Hindlimb muscle (tissue), 1 donor: ENCODE measurements around the gene MSRB2. TPM values are rescaled to one million over a fixed set of nuclear protein-coding genes. Genes with fewer than 3 reads are reported as not detected.

ENCODE experiments used
- DNase-seq: peaks from one replicate; pipeline ENCODE4 v3.0.0-alpha.2; 2013
- polyA plus RNA-seq: library from polyadenylated mRNA; unstranded; fragments of 120-200 nt; gene quantifications from one replicate; pipeline ENCODE4 v1.2.1, GENCODE V29; 2013; ENCODE audit not compliant: insufficient read length

The MSRB2 gene
- polyA plus RNA-seq, 1 donor: 57.7 TPM

DNA sequence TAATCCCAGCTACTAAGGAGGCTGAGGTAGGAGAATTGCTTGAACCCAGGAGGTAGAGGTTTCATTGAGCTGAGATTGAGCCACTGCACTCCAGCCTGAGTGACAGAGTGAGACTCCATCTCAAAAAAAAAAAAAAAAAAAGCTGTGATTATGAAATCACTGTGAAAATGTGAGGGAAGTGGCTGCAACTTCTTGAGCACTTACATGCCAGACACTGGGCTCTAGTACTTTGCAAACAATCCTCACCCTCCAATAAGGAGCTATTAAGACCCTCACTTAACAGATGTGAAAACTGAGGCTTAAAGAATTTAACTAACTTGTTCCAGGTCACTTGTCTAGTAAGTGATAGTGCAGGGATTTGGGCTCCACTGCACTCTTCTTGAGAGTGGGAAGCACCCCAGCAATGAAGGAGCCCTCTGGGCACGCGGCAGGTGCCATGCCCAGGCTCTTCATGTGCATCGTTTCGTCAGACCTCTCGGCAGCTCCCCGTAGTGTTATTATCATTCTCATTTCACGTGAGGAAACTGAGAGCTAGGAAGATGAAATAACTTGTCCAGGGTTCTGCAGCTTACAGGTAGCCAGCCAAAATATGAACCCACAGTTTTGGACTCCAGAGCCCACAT lies 19.0 kb downstream of the MSRB2 start:
- DNase-seq: no peak

DNA sequence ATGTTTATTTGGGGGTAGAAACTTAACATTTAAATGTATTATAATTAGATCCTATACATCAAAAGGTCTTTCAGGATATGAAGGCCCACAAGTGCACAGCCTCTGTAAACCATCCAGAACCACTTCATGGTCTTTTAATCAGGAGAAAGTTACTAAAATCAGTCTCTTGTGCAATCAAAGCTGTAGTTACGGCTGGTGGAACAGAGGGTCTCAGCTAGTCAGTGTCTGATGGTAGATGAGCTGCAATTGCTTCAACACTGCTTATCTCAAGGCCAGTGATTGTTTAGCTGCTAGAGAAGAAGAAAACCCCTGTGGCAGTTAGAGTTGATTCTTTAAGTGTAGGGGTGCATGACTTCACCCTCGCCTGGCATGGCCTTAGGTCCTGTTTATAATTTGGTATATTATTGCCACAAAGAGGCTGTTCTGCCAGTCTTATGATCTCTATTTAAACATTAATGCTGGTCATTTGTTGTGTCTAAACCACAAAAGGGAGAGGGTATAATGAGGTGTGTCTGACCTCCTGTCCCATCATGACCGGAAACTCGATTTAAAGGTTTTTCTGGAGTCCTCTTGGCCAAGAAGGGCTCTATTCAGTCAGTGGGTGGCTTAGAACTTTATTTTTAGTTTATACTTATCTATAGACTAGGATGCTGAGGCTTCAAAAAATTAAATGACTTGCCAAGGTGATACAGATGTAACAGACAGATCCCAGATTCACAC lies 21.3 kb downstream of the MSRB2 start:
- no peak for DNase-seq

DNA sequence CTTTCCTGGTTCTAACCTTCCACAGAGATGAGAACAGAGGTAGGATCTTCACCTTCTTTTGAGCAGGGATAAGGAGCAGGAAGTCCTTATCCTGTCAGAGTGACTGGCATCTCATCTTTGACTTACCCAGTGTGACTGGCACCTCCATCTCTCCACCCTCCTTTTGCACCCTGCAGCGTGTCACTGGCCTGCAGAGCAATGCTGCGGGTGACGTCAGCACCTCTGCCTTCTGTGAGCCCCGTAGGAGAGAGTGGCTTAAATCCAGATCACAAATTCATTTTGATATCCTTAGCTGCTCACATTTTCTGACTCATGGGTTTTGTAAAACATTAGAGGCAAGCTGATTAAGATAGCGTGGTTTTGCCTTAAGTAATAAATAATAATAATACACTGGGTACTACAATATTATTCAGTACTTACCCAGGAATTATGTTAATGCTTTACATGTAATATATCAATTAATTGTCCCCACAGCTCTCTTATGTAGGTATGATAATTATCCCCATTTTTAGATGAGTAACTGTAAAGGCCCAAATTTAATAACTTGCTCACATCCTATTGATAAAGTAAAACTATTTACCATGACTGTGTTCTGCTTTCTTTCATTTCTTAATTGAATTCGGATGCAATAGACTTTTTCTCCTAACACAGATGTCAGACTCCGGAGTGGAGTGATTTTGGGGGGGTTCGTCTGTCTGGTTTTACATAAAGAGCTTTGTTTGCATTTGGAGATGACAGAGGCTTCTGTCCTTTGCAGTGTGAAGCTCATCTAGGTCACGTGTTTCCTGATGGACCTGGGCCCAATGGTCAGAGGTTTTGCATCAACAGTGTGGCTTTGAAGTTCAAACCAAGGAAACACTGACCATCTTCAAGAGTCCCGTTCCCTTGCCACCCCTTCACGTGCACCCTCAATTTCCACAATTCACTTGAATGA lies 24.9 kb downstream of the MSRB2 start:
- DNase-seq: no peak

- no peak for DNase-seq
Observed at GRCh38 chr10:23121135-23121534, 25.8 kb downstream of the MSRB2 start.

GRCh38 chr10:23136462-23136861 lies 41.1 kb downstream of the MSRB2 start:
- no peak for DNase-seq

DNA sequence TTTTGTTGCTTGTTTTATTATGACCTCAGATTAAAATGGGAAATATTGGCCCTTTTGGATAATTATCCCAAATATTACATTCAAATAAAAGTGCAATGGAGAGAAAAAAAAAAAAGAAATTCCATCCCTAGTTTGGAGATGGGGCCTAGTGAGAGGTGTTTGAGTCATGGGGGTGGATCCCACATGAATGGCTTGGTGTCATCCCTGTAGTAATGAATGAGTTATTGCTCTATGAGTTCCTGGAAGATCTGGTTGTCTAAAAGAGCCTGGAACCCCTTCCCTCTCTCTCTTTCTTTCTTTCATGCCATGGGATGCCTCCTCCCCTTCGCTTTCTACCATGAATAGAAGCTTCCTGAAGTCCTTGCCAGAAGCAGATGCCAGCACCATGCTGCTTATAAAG lies 44.3 kb downstream of the MSRB2 start:
- DNase-seq: no peak

DNA sequence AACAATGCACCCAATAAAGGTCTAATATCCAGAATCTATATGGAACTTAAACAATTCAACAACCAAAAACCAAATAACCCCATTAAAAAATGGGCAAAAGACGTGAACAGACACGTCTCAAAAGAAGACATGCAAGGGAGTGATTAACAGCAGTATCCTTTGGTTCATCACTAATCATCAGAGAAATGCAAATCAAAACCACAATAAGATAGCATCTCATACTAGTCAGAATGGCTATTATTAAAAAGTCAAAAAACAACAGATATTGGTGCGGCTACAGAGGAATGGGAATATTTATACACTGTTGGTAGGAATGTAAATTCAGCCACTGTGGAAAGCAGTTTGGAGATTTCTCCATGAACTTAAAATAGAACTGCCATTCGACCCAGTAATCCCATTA lies 46.6 kb downstream of the MSRB2 start:
- no peak for DNase-seq

DNA sequence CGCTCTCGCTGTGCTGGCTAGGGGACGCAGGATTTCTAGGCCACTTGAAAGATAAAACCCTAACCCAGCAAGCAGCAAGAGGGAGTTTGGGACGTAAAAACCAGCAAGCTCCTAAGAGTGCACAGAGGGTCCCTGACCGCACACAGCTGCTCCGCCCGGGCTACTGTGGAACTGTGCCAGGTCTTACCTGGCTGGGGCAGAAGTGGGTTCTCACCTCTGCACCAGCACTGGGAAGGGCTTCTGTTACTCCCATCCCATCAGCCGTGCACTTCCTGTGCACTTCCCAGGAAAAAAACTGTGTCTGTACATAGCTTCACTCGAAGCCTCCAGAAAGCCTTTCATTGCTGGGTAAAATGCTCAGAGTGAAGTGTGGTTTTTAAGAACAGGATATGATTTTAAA lies 50.9 kb downstream of the MSRB2 start:
- DNase-seq: no peak

DNA sequence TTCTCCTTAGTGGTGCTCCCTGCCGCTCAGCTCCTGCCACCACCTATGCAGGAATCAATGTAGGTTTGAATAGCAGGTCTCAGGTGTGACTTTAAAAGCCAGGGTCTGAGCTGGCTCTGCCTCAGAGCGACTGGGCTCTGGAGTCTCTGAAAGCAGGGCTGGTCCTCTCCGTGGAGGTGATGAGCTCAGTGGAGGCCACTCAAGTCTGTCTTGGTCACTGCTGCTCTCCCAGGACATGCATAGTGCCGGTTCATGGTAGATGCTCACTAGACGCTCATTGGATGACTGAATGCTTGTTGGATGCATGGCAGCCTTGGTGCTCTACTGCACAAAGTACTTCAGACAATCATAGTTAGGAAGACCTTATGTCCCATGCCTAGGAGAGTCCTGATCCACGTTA lies 51.7 kb downstream of the MSRB2 start:
- DNase-seq: no peak

DNA sequence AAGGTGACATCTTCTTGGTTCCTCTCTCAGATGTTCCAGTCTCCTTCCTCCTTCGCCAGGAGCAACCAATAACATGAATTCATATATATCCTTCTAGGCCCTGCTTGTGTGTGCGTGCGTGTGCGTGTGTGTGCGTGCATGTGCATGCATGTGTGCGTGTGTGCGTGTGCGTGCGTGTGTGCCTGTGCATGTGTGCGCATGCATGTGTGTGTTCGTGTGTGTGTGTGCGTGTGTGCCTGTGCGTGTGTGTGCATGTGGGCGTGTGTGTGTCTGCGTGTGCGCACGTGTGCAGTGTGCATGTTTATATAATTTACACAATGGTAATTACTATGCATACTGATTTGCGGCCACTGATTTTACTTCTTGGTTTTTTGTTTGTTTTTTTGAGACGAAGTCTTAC lies 52.8 kb downstream of the MSRB2 start:
- no peak for DNase-seq

- no peak for DNase-seq
Observed at GRCh38 chr10:23150091-23150490, 54.7 kb downstream of the MSRB2 start.

GRCh38 chr10:23150610-23151009 lies 55.2 kb downstream of the MSRB2 start:
- DNase-seq: no peak

GRCh38 chr10:23151071-23151470 lies 55.7 kb downstream of the MSRB2 start:
- no peak for DNase-seq

DNA sequence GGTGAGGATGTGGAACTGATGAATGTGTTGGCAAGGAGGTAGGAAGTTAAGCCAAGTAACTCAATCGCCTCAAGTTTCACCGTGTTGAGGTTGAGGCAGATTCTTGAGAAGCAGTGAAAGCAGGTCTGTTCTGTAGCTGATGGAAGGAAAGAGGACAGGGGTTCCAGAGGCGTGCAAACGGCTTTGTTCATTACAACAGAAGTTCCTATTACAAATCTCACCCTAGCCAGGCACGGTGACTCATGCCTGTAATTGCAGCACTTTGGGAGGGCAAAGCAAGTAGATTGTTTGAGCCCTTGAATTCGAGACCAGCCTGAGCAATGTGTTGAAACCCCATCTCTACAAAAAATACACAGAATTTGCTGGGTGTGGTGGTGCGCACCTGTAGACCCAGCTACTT lies 59.8 kb downstream of the MSRB2 start:
- DNase-seq: no peak

DNA sequence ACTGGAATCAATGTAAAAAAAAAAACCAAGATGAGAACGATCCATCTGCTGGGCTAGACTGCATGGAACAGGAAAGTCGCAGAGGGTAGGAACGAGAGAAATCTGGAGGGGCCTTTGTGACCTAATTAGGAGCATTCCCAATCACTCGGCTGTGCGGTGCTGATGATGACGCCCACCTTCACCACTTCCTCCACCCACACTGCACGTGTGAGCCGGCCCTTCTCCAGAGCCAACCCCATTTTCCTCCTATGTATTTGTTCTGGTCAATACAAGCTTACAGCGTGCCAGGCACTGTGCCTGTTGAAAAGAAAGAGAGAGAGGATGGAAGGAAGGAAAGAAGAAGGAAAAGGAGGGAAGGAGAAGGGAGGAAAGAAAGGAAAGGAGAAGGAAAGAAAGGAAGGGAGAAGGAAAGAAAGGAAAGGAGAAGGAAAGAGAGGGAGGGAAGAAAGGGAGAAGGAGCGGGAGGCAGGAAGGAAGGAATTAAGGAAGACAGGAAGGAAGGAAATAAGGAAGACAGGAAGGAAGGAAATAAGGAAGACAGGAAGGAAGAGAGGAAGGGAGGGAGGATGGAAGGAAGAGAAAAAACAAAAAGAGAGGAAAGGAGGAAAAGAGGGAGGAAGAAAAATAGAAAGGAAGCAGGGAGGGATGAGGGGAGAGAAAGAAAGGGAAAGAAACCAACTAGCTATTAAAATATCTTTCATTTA lies 61.2 kb downstream of the MSRB2 start:
- DNase-seq: no peak

- no peak for DNase-seq
Observed at GRCh38 chr10:23157239-23157681, 61.9 kb downstream of the MSRB2 start.

- no peak for DNase-seq
Observed at GRCh38 chr10:23157691-23158369, 62.5 kb downstream of the MSRB2 start.

- DNase-seq: peak; percentile 44
Observed at GRCh38 chr10:23158370-23158769, 63.0 kb downstream of the MSRB2 start.

DNA sequence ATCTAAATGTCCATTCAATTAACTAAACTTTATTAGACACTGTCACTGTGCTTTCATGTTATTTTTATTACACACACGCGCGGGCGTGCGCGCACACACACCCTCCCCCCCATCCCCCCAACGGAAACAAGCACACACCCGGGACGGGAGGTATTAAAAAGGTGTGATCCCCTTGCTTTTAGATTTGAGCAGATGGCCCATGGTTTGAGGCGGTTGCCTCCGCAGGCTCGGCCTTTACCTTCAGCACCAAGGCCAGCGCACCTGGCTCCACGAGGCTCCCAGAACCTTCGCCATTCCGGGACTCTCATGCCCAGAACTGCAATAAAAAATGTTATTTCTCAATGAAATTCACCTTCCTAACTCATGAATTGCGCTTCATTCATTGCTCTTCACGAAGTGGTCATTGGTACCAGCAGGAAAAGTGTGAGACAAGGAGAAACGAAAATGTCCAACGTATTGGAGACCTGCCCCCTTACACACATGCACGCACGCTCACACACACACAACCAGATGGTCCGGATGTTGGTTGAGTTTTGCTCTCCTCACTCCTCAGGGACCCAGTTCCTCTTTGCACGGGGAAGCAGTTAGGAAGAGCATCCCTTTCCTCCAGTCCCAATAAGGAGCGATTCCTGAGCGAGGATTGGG lies 76.0 kb downstream of the MSRB2 start:
- peak; percentile 40 for DNase-seq
